Prostate gland (tissue), 2 donors: ENCODE data around the gene FMC1. TPM values are rescaled to one million over a fixed set of nuclear protein-coding genes. Genes with fewer than 3 reads are reported as not detected.

ENCODE experiments used
- DNase-seq: peaks from one replicate; pipeline ENCODE4 v3.0.0-alpha.2; 2019; ENCODE audit warnings: low spot score
- H3K27ac ChIP-seq, 2 donors: fragments of 200-600 bp; sonication (generic); 2 replicates each; pipeline ENCODE4 v1.5.1; 2017 to 2019
- H3K27me3 ChIP-seq: fragments of 200-600 bp; sonication (generic); replicated peaks from 2 replicates; pipeline ENCODE4 v1.5.1; 2019; ENCODE audit not compliant: insufficient read depth
- H3K36me3 ChIP-seq, 2 donors: fragments of 200-600 bp; sonication (generic); 1 replicate in 1 of 2; 2 replicates in 1 of 2; pipeline versions ENCODE4 v1.5.1 to v1.8.1; 2017 to 2019
- H3K4me1 ChIP-seq: fragments of 200-600 bp; sonication (generic); replicated peaks from 2 replicates; pipeline ENCODE4 v1.5.1; 2019
- H3K4me3 ChIP-seq, 2 donors: fragments of 200-600 bp; sonication (generic); 2 replicates each; pipeline ENCODE4 v1.5.1; 2017 to 2019
- H3K9me3 ChIP-seq: fragments of 200-600 bp; sonication (generic); 2 replicates; pipeline ENCODE4 v1.5.1; 2017
- POLR2A ChIP-seq: fragments of 450-650 bp; IDR thresholded peaks from one replicate; pipeline ENCODE4 v1.6.1; 2016; ENCODE audit warnings: antibody characterized with exemption, mild to moderate bottlenecking
- POLR2AphosphoS5 ChIP-seq: sonication (generic); formaldehyde crosslinking; IDR thresholded peaks from one replicate; pipeline ENCODE4 v1.6.1; 2017; ENCODE audit warnings: antibody characterized with exemption
- WGBS: methylation state at CpG from one replicate; pipeline ENCODE4 v1.1.5; 2018; 5-methylcytosine and 5-hydroxymethylcytosine counted together
- intact Hi-C: fragments of 100-400 bp; cut with DNase I; formaldehyde crosslinking; loops from one replicate; pipeline ENCODE4 v1.14.2; 2022
- total RNA-seq, 2 donors: library from RNA; depleted of rRNA; stranded (reverse); fragments of >200 nt; gene quantifications; one replicate each; pipeline ENCODE4 v1.1.0, GENCODE V29; 2016
- TF ChIP-seq, protein P1 (sequence below), 4 experiments: fragments of 200-600 bp in 2 of 4; fragments of 450-650 bp in 2 of 4; sonication (generic) in 2 of 4; IDR thresholded peaks; 1 replicate in 3 of 4; 2 replicates in 1 of 4; pipeline ENCODE4 v1.5.1; 2016 to 2019; ENCODE audit warnings: antibody characterized with exemption in 4 of 4, mild to moderate bottlenecking in 2 of 4, moderate library complexity in 2 of 4

The FMC1 gene
- total RNA-seq, 2 donors from 2014 or later, result 17.8 to 29.6 TPM

DNA sequence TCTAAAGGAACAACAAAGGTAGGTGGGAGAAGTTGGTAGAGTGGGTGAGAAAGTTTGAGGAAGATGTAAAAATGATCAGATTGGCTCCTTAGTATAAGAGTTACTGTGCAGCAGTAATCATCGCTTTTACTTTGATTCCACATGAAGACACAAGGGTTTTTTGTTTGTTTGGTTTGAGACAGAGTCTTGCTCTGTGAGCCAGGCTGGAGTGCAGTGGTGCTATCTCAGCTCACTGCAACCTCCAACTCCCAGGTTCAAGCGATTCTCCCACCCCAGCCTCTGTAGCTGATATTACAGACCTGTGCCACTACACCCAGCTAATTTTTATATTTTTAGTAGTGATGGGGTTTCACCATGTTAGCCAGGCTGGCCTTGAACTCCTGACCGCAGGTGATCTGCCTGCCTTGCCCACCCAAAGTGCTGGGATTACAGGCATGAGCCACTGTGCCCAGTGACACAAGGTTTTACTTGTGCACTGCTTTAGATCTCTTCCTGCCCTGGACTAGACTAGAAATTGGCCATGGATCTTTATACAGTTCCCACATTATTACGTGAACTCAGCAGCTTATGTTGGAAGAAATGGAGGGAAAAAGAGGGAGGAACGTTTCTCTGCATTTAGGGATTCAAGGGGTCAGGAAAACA is 29.3 kb downstream of the FMC1 start:
- Histone ChIP-seq H3K4me3 (no peak overlapping the region), H3K27ac (no peak overlapping the region), H3K36me3 (no peaks in the 10 kb centered on the region), H3K4me1 (no peaks in the 10 kb centered on the region), H3K9me3 (no peaks in the 10 kb centered on the region), H3K27me3 (no peaks in the 10 kb centered on the region)
- no peak for DNase-seq
- TF ChIP-seq, protein P1, sequence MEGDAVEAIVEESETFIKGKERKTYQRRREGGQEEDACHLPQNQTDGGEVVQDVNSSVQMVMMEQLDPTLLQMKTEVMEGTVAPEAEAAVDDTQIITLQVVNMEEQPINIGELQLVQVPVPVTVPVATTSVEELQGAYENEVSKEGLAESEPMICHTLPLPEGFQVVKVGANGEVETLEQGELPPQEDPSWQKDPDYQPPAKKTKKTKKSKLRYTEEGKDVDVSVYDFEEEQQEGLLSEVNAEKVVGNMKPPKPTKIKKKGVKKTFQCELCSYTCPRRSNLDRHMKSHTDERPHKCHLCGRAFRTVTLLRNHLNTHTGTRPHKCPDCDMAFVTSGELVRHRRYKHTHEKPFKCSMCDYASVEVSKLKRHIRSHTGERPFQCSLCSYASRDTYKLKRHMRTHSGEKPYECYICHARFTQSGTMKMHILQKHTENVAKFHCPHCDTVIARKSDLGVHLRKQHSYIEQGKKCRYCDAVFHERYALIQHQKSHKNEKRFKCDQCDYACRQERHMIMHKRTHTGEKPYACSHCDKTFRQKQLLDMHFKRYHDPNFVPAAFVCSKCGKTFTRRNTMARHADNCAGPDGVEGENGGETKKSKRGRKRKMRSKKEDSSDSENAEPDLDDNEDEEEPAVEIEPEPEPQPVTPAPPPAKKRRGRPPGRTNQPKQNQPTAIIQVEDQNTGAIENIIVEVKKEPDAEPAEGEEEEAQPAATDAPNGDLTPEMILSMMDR (IDR thresholded peaks at IDR 0.05), result no peak
- TF ChIP-seq POLR2A (no peak), POLR2AphosphoS5 (no peak)
- 75% methylated on average over 5 of the region's 5 CpGs for WGBS
- intact Hi-C loops, result no loop called here

DNA sequence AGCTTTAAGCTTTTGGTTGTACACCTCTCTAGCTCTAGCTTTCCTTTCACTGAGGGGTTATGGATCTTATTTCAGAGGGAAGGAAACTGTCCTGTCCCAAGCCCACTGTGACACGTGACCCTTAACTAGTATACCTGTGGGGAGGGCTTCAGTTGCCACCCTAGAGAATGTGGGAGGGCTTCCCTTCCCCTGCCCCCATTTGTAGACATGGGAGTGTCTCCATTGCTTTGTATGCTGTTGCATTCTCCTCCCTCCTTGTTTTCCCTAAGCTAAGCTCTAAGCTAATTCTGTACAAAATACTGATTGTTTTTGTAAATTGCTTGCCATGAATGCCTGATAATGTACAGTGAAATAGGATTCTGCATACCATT is 29.8 kb downstream of the FMC1 start:
- Histone ChIP-seq H3K4me3 (no peak overlapping the region), H3K27me3 (no peaks in the 10 kb centered on the region), H3K4me1 (no peaks in the 10 kb centered on the region), H3K36me3 (no peaks in the 10 kb centered on the region), H3K9me3 (no peaks in the 10 kb centered on the region), H3K27ac (no peak overlapping the region)
- intact Hi-C loops, result no loop called here
- WGBS, result 77% methylated on average over 1 of the region's 1 CpG
- no peak for DNase-seq
- TF ChIP-seq POLR2A (no peak), POLR2AphosphoS5 (no peak)

DNA sequence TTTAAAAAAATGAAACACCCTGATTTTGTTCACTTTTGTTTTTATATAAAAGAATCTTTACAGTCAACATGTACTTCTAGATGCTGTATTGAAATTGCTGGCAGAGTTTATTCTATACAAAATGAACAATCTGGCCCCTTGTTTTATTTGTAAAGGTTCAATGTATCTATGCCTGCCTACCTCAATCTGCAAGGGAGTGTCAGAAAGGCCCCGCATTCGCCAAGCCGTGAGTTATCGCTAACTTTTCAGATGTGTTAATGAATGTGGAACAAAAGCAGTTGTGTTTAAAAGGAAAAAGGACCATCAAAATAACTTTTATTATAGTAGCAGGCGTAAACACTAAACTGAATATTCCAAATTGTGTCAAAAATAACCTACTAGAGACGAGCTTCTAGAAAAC is 33.1 kb downstream of the FMC1 start:
- H3K27ac ChIP-seq, result no peak overlapping the region
- H3K4me3 ChIP-seq, result no peak overlapping the region
- H3K4me1 ChIP-seq, result no peaks in the 10 kb centered on the region
- DNase-seq, result no peak
- intact Hi-C loops, result no loop called here
- TF ChIP-seq POLR2A (no peak), POLR2AphosphoS5 (no peak)
- TF ChIP-seq, protein P1 (IDR thresholded peaks at IDR 0.05), result no peak
- no peaks in the 10 kb centered on the region for H3K36me3 ChIP-seq
- no peaks in the 10 kb centered on the region for H3K9me3 ChIP-seq
- WGBS, result 75% methylated on average over 6 of the region's 6 CpGs
- H3K27me3 ChIP-seq, result no peaks in the 10 kb centered on the region

DNA sequence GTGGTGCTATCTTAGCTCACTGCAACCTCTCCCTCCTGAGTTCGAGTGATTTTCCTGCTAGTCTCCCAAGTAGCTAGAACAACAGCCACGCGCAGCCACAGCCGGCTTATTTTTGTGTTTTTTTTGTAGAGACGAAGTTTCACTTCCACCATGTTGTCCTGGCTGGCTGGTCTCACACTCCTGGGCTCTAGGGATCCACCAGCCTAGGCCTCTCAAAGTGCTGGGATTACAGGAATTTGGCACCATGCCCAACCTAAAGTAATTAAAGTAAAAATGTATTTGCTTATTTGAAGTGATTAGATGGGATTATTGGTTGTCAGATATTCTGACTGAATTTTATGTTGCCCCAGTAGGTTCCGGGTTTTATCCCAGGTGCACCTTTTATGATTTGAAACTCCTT is 41.3 kb downstream of the FMC1 start:
- TF ChIP-seq POLR2A (no peak), POLR2AphosphoS5 (no peak)
- TF ChIP-seq, protein P1 (IDR thresholded peaks at IDR 0.05), result no peak
- H3K36me3 ChIP-seq, result no peaks in the 10 kb centered on the region
- H3K27me3 ChIP-seq, result no peaks in the 10 kb centered on the region
- no peaks in the 10 kb centered on the region for H3K4me1 ChIP-seq
- 87% methylated on average over 6 of the region's 6 CpGs for WGBS
- intact Hi-C loops, result no loop called here
- no peak for DNase-seq
- H3K9me3 ChIP-seq, result no peaks in the 10 kb centered on the region
- H3K27ac ChIP-seq, result no peak overlapping the region
- no peak overlapping the region for H3K4me3 ChIP-seq

DNA sequence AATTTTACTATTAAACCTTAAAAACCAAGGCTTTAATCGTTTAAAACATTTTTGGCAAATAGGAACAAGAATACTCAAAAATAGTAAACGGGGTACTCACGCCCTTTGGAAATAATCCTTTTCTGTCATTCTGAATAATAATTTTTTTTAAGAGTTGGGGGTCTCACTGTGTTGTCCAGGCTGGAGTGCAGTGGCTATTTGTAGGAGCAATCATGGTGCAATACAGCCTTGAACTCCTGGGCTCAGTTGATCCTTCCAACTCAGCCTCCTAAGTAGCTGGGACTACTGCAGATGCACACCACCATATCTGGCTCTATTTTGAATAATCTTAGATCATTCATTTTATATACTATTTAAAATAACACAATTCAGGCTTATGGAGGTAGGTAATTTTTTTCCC is 43.5 kb downstream of the FMC1 start:
- no peak for DNase-seq
- Histone ChIP-seq H3K27me3 (no peaks in the 10 kb centered on the region), H3K4me1 (no peaks in the 10 kb centered on the region), H3K36me3 (no peaks in the 10 kb centered on the region), H3K27ac (no peak overlapping the region), H3K9me3 (no peaks in the 10 kb centered on the region), H3K4me3 (no peak overlapping the region)
- WGBS, result 94% methylated on average over 3 of the region's 3 CpGs
- intact Hi-C loops, result no loop called here
- TF ChIP-seq POLR2A (no peak), POLR2AphosphoS5 (no peak)
- TF ChIP-seq, protein P1 (IDR thresholded peaks at IDR 0.05), result no peak
